GM12865 (cell line): ENCODE results near the gene WNT11.

Source experiments
- DNase-seq: peaks from one replicate; pipeline ENCODE4 v3.0.0; 2010; ENCODE audit warnings: low read depth
- H3K4me3 ChIP-seq: 2 replicates; pipeline ENCODE4 v1.5.1; 2011; ENCODE audit warnings: mild to moderate bottlenecking, low read depth, low read length, control low read depth
- CTCF ChIP-seq: IDR thresholded peaks from 2 replicates; pipeline ENCODE4 v1.5.1; 2011; ENCODE audit warnings: low read length, control low read depth, low read depth, inconsistent platforms; ENCODE audit not compliant: insufficient read depth; ENCODE audit errors: missing control alignments

The WNT11 gene

GRCh38 chr11:76234021-76234415 lies 27.7 kb upstream of the WNT11 start:
- peak; percentile 51 for DNase-seq
- TF ChIP-seq CTCF = no peak
- H3K4me3 ChIP-seq = peak overlapping the region; percentile 93

- no peak for DNase-seq
- TF ChIP-seq CTCF = no peak
- H3K4me3 ChIP-seq = no peak overlapping the region
Measured at GRCh38 chr11:76233196-76233921, 27.1 kb upstream of the WNT11 start.

- no peak for TF ChIP-seq CTCF
- peak; percentile 83 for DNase-seq
- H3K4me3 ChIP-seq = no peak overlapping the region
Measured at GRCh38 chr11:76232026-76232665, 25.8 kb upstream of the WNT11 start.

- no peak overlapping the region for H3K4me3 ChIP-seq
- DNase-seq = no peak
- no peak for TF ChIP-seq CTCF
Measured at GRCh38 chr11:76231121-76231738, 24.9 kb upstream of the WNT11 start.

- no peak for TF ChIP-seq CTCF
- H3K4me3 ChIP-seq = no peak overlapping the region
- no peak for DNase-seq
Measured at GRCh38 chr11:76230392-76230791, 24.1 kb upstream of the WNT11 start.

GRCh38 chr11:76229690-76230240 lies 23.5 kb upstream of the WNT11 start:
- no peak for DNase-seq
- TF ChIP-seq CTCF = no peak
- no peak overlapping the region for H3K4me3 ChIP-seq
